Measurements from ENCODE around the gene TMEM150B.

DNA sequence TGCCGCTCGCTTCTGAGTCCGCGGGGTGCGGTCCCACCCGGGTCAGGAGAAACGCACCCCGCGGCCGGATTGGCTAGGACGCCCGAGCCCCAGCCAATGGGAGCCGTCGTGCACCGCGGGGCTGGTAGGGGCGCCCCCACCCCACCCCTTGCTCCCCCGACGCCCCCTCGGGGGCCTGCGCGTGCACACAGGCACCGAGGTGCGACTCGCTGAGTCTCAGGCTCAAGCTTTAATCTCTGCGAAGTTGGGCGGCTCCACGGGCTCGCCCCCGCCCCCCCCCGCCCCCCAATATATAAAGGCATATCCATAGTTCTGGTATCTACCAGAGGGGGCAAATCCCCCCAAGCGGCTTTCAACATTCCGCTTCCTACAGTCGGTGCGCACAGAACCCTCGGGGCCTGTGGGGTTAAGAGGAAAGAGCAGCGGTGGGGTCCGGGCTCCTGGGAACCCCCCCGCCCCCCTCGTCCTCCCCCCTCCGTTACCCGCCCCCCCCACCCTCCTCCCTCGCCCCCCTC, 29.6 kb upstream of the TMEM150B start, which contains the start of gene COX6B2:
- TF ChIP-seq CTCF (IDR thresholded peaks at IDR 0.05): no peak
- TF ChIP-seq POLR2A (IDR thresholded peaks at IDR 0.05): no peak
- TF ChIP-seq POLR2AphosphoS5 (IDR thresholded peaks at IDR 0.05; ENCODE audit: insufficient read depth in 1 of 2, low read depth in 1 of 2): no peak
